ENCODE results near the gene TLE1. TPM values are rescaled to one million over a fixed set of nuclear protein-coding genes. Genes with fewer than 3 reads are reported as not detected.

TLE1 gene
- total RNA-seq, 1 experiment from 2014 or later: 79.3 TPM

DNA sequence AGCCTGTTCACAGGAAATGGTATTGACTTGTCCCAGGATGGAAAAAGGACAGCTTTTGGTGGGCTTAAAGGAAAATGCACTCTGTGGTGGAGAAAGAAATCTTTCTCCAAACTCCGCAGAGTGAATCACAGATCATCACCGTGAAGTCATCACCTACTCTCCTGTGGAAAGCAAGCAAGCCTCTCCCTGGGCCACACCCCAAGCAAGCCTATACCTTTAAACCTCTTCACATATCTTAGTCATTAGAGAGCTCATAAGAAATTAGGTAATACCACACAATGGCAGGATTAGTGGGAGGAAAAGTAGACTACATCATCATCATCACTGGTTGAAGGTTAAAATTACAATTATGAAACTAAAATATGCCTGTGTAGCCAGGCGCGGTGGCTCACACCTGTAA is 23.2 kb downstream of the TLE1 start:
- peak overlapping the region in 1 of 2 experiments; percentile 57; a peak in 2 of 5 replicates for H3K4me3 Mint-ChIP-seq
- no peak overlapping the region for H3K9ac ChIP-seq (ENCODE audit: extremely low read depth, insufficient read length, low read length)
- no peak overlapping the region for H3K56ac ChIP-seq (ENCODE audit: insufficient read length, low read depth, low read length)
- peaks cover 27 to 52% (median 50%) of the 10 kb centered on the region in 3 experiments for H3K36me3 Mint-ChIP-seq (ENCODE audit: insufficient read depth in 1 of 3, low read depth in 3 of 3)
- no peak for DNase-seq
- H3K23ac ChIP-seq (ENCODE audit: insufficient read length, low read depth, low read length): no peak overlapping the region
- WGBS (ENCODE audit: extremely low coverage, insufficient read length, low lambda C conversion rate): no CpG with 5 or more reads among the region's 4 CpGs
- H3K4me1 ChIP-seq (ENCODE audit: insufficient read depth, low read length): peaks cover 17% of the 10 kb centered on the region; the same call in 1 of the 2 replicates
- no peak overlapping the region for H2AK5ac ChIP-seq (ENCODE audit: insufficient read length, low read length)
- H4K91ac ChIP-seq (ENCODE audit: insufficient read length, low read depth, low read length): no peak overlapping the region
- no peak overlapping the region for H3T11ph ChIP-seq (ENCODE audit: low read length)
- H2AFZ ChIP-seq (ENCODE audit: low read length): no peak overlapping the region
- no peak overlapping the region for H4K5ac ChIP-seq (ENCODE audit: insufficient read length, low read depth, low read length)
- no peaks in the 10 kb centered on the region for H3K27me3 Mint-ChIP-seq (ENCODE audit: low read depth)
- no peak overlapping the region for H3K14ac ChIP-seq (ENCODE audit: insufficient read depth, low read length)
- H2BK120ac ChIP-seq (ENCODE audit: low read depth, low read length, poor library complexity, severe bottlenecking): no peak overlapping the region
- no peak overlapping the region for H3K4ac ChIP-seq (ENCODE audit: low read depth, low read length)
- H3K79me2 ChIP-seq (ENCODE audit: insufficient read depth, low read length): peaks cover 37% of the 10 kb centered on the region; the same call in 1 of the 2 replicates
- peaks cover 4% of the 10 kb centered on the region for H3K79me1 ChIP-seq (ENCODE audit: insufficient read depth, low read depth, low read length, poor library complexity, severe bottlenecking)
- no peak overlapping the region for H2BK5ac ChIP-seq (ENCODE audit: insufficient read length, low read length)
- peak overlapping the region; percentile 24 for H3K4me2 ChIP-seq (ENCODE audit: insufficient read depth, insufficient read length, low read length)
- TF ChIP-seq, protein P1, sequence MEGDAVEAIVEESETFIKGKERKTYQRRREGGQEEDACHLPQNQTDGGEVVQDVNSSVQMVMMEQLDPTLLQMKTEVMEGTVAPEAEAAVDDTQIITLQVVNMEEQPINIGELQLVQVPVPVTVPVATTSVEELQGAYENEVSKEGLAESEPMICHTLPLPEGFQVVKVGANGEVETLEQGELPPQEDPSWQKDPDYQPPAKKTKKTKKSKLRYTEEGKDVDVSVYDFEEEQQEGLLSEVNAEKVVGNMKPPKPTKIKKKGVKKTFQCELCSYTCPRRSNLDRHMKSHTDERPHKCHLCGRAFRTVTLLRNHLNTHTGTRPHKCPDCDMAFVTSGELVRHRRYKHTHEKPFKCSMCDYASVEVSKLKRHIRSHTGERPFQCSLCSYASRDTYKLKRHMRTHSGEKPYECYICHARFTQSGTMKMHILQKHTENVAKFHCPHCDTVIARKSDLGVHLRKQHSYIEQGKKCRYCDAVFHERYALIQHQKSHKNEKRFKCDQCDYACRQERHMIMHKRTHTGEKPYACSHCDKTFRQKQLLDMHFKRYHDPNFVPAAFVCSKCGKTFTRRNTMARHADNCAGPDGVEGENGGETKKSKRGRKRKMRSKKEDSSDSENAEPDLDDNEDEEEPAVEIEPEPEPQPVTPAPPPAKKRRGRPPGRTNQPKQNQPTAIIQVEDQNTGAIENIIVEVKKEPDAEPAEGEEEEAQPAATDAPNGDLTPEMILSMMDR (conservative IDR thresholded peaks at IDR 0.05): no peak
- no peaks in the 10 kb centered on the region for H3K9me3 ChIP-seq (ENCODE audit: control insufficient read depth, low read depth, low read length)
- H3K4me1 Mint-ChIP-seq: peaks cover 54 to 66% of the 10 kb centered on the region in 2 experiments
- H2BK20ac ChIP-seq (ENCODE audit: low read depth, low read length, poor library complexity, severe bottlenecking): no peak overlapping the region
- no peak overlapping the region for H2BK12ac ChIP-seq (ENCODE audit: insufficient read length, low read depth, low read length)
- no peak overlapping the region for H4K8ac ChIP-seq (replicated peaks; ENCODE audit: insufficient read length, low read depth, low read length)
- no peak overlapping the region for H2BK15ac ChIP-seq (ENCODE audit: low read depth, low read length)
- H3K27me3 ChIP-seq (ENCODE audit: insufficient read depth, low read length): no peaks in the 10 kb centered on the region
- H3K18ac ChIP-seq (ENCODE audit: insufficient read length, low read depth, low read length): no peak overlapping the region
- H3K23me2 ChIP-seq (ENCODE audit: insufficient read length, low read depth, low read length, poor library complexity, severe bottlenecking): no peaks in the 10 kb centered on the region
- peak overlapping the region in 2 of 3 experiments; percentile 53 to 86; a peak in 4 of 7 replicates for H3K27ac Mint-ChIP-seq
- H3K27ac ChIP-seq (ENCODE audit: insufficient read length, low read depth, low read length): peak overlapping the region; percentile 60
- H3K9me3 Mint-ChIP-seq: no peaks in the 10 kb centered on the region
- H4K20me1 ChIP-seq (ENCODE audit: control insufficient read depth, insufficient read depth, insufficient read length): no peaks in the 10 kb centered on the region
